ENCODE results near the gene MT1X. TPM values are rescaled to one million over a fixed set of nuclear protein-coding genes. Genes with fewer than 3 reads are reported as not detected.

The MT1X gene
- total RNA-seq, 1 donor from 2014 or later: 39.3 TPM

DNA sequence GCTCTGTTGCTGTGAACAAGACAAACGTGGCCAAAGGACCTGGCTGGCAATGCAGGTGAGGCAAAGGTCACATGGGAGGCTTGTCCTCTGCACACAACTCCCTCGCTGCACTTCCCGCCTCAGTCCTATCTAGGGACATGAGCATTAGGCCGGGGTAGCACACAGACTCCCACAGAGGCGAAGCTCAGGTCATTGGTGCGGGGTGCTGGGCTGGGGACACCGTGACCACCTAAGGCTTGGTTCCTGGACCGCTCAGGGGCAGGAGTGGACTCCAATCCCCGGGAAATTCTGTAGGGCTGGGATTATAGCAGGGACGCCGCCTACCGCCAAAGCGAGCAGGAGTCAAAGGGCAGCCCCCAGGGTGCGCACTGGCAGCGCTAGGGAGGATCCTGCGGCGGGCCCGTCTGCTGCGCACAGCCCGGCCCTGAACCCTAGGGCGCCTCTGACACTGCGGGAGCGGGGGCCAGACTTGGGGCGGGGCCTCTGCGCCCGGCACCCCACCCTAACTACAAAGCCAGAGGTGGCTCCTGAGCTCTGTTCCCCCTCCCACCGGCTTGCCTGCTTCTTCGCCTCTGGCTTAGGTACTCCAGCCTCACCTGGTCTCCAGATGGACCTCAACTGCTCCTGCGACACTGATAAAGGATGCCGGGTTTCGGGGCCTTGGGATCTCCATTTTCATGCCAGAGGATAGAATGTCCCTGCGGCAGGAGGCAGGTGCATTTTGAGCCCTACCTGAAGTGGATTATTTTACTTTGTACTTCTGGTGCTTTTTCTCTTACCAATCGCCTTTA is 34.4 kb upstream of the MT1X start:
- TF ChIP-seq CTCF (conservative IDR thresholded peaks at IDR 0.05): no peak
- H3K4me3 Mint-ChIP-seq: no peak overlapping the region
- DNase-seq (ENCODE audit: extremely low spot score, unreplicated experiment): no peak
- H3K36me3 Mint-ChIP-seq: no peaks in the 10 kb centered on the region
- H3K27ac Mint-ChIP-seq: no peak overlapping the region
- H3K27me3 Mint-ChIP-seq: peaks cover 97% of the 10 kb centered on the region
- H3K4me1 Mint-ChIP-seq (ENCODE audit: unreplicated experiment): no peaks in the 10 kb centered on the region
- H3K9me3 Mint-ChIP-seq: no peaks in the 10 kb centered on the region

DNA sequence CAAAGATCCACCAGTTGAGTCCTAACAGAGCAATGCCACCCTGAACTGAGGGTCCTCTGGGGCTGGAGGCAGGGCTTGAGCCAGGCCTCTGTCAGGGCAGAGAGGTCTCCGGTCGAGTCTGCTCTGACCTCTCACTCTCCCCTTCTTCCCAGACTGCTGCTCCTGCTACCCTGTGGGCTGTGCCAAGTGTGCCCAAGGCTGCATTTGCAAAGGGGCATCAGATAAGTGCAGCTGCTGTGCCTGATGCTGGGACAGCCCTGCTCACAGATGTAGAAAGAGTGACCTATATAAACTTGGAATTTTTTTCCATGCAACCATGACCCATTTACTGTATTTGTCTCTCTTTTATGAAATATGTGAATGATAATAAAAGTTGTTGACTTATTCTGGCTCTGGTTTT is 33.0 kb upstream of the MT1X start:
- no peak overlapping the region for H3K4me3 Mint-ChIP-seq
- H3K4me1 Mint-ChIP-seq (ENCODE audit: unreplicated experiment): no peaks in the 10 kb centered on the region
- no peaks in the 10 kb centered on the region for H3K9me3 Mint-ChIP-seq
- DNase-seq (ENCODE audit: extremely low spot score, unreplicated experiment): no peak
- H3K27ac Mint-ChIP-seq: no peak overlapping the region
- no peak for TF ChIP-seq CTCF (conservative IDR thresholded peaks at IDR 0.05)
- H3K36me3 Mint-ChIP-seq: no peaks in the 10 kb centered on the region
- H3K27me3 Mint-ChIP-seq: peaks cover 97% of the 10 kb centered on the region

DNA sequence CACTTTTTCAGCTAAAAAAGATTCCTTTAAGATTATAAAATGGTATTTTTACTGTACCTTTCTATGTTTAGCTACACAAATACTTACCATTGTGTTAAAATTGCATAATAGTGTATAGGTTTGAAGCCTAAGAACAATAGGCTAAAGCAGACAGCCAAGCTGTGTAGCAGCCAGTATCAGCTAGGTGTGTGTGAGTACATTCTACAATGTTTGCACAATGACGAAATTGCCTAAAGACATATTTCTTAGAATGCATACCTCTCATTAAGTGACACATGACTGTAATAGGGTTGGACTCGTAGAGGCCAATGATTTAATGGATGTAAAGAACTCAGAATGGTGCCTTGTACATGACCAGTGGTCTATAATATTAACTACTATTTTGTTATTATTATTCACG is 32.5 kb upstream of the MT1X start:
- no peak for TF ChIP-seq CTCF (conservative IDR thresholded peaks at IDR 0.05)
- H3K9me3 Mint-ChIP-seq: no peaks in the 10 kb centered on the region
- H3K27me3 Mint-ChIP-seq: peaks cover 95% of the 10 kb centered on the region
- H3K4me3 Mint-ChIP-seq: no peak overlapping the region
- H3K36me3 Mint-ChIP-seq: no peaks in the 10 kb centered on the region
- DNase-seq (ENCODE audit: extremely low spot score, unreplicated experiment): no peak
- no peaks in the 10 kb centered on the region for H3K4me1 Mint-ChIP-seq (ENCODE audit: unreplicated experiment)
- peak overlapping the region; percentile 16 for H3K27ac Mint-ChIP-seq

DNA sequence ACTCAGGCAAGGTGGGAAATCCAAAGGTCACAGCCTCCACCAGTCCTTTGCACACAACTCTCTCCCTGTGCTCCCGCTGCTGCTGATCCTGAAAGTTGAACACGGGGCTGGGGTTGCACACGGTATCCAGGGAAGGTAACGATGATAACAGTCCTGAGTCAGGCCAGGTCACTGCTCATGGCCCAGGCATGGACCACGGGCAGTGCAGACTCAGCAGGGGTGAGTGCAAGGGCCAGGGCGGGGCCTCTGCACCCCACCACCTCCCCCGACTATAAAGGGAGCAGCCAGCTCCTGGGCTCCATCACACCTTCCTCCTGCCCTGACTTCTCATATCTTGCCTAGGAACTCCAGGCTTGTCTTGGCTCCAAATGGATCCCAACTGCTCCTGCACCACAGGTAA is 30.7 kb upstream of the MT1X start, which contains the start of gene MT1B:
Gene MT1B (plus strand): TSS at position 301 of the 400 bp plus-strand sequence. CDS start 68 bp downstream, at position 369.
- Mint-ChIP-seq H3K4me1 (ENCODE audit: unreplicated experiment) (no peaks in the 10 kb centered on the region), H3K4me3 (no peak within 1 kb of the TSS), H3K27me3 (peaks cover 91% of the 10 kb centered on the region), H3K9me3 (no peaks in the 10 kb centered on the region), H3K27ac (no peak within 1 kb of the TSS), H3K36me3 (no peaks in the 10 kb centered on the region)
- DNase-seq (ENCODE audit: extremely low spot score, unreplicated experiment): no peak
- no peak for TF ChIP-seq CTCF (conservative IDR thresholded peaks at IDR 0.05)

DNA sequence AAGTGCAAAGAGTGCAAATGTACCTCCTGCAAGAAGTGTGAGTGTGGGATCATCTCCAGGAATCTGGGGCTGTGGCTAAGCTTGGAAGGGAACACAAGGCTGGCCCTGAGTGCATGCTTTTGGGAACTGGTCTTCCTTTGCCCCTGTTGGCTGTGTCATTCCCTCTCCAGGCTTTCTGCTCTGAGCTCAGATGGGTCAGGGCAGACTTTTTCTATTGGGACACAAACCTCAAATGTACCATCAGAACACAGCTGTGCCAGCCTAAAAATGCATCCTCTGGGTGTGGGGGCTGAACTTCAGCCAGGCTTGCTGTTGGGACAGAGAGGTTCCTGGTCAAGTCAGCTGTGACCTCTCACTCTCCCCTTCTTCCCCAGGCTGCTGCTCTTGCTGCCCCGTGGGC is 29.7 kb upstream of the MT1X start:
- H3K36me3 Mint-ChIP-seq: no peaks in the 10 kb centered on the region
- no peak overlapping the region for H3K4me3 Mint-ChIP-seq
- H3K4me1 Mint-ChIP-seq (ENCODE audit: unreplicated experiment): no peaks in the 10 kb centered on the region
- no peaks in the 10 kb centered on the region for H3K9me3 Mint-ChIP-seq
- TF ChIP-seq CTCF (conservative IDR thresholded peaks at IDR 0.05): no peak
- DNase-seq (ENCODE audit: extremely low spot score, unreplicated experiment): no peak
- H3K27ac Mint-ChIP-seq: no peak overlapping the region
- H3K27me3 Mint-ChIP-seq: peaks cover 89% of the 10 kb centered on the region

All from type B pancreatic cell (in vitro differentiated cells).